Measurements from ENCODE around the gene ALOX15. TPM values are rescaled to one million over a fixed set of nuclear protein-coding genes. Genes with fewer than 3 reads are reported as not detected.

Gene ALOX15
- total RNA-seq, 2 donors from 2014 or later, result not detected

- ATAC-seq (no peak), DNase-seq (no peak)
- Histone ChIP-seq H3K9me3 (no peaks in the 10 kb centered on the region), H3K4me3 (no peak overlapping the region), H3K27ac (no peak overlapping the region), H3K36me3 (replicated peaks in 1 of 2; ENCODE audit: insufficient read depth in 1 of 2, low read depth in 2 of 2) (no peaks in the 10 kb centered on the region), H3K4me1 (peaks cover 16% of the 10 kb centered on the region), H3K27me3 (peaks cover 0 to 21% of the 10 kb centered on the region in 2 donors)
- 52 to 69% methylated on average over 9 of the region's 9 CpGs for WGBS, 2 donors
- intact Hi-C loops (cut with DNase I), result no loop called here
- no peak for TF ChIP-seq POLR2A (IDR thresholded peaks at IDR 0.05)
- TF ChIP-seq CTCF (IDR thresholded peaks at IDR 0.05), result no peak
Measured at GRCh38 chr17:4587803-4588202, 53.7 kb downstream of the ALOX15 start.

DNA sequence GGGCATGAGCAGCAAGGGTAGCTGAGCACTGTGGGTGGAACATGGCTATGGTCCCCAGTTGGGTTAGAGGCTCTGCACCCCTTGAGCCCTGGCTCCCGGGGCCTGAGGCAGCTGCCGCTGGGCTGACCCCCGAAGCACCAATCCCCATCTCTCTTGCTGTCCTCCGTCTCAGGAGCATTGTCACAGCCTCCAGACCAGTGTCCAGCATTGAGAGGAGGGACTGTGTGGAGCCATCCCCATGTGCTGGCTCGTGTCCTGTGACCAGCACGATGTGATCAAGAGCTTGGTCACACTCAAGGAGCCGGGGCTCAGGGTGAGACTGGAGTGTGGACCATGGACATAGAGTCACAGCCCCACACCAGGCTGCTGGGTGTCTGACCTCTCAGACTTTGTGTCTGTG, 54.3 kb downstream of the ALOX15 start:
- Histone ChIP-seq H3K9me3 (no peaks in the 10 kb centered on the region), H3K4me3 (no peak overlapping the region), H3K4me1 (peaks cover 16% of the 10 kb centered on the region), H3K27ac (no peak overlapping the region), H3K36me3 (replicated peaks in 1 of 2; ENCODE audit: insufficient read depth in 1 of 2, low read depth in 2 of 2) (no peaks in the 10 kb centered on the region), H3K27me3 (peaks cover 0 to 24% of the 10 kb centered on the region in 2 donors)
- ATAC-seq (no peak), DNase-seq (no peak)
- 89 to 100% methylated on average over 1 to 7 of the region's 7 CpGs for WGBS, 2 donors
- no peak for TF ChIP-seq CTCF (IDR thresholded peaks at IDR 0.05)
- no peak for TF ChIP-seq POLR2A (IDR thresholded peaks at IDR 0.05)
- intact Hi-C loops (cut with DNase I), result no loop called here

- Histone ChIP-seq H3K27me3 (peaks cover 0 to 24% of the 10 kb centered on the region in 2 donors), H3K9me3 (no peaks in the 10 kb centered on the region), H3K4me1 (peaks cover 16% of the 10 kb centered on the region), H3K27ac (no peak overlapping the region), H3K36me3 (replicated peaks in 1 of 2; ENCODE audit: insufficient read depth in 1 of 2, low read depth in 2 of 2) (no peaks in the 10 kb centered on the region), H3K4me3 (no peak overlapping the region)
- ATAC-seq (no peak), DNase-seq (no peak)
- no peak for TF ChIP-seq POLR2A (IDR thresholded peaks at IDR 0.05)
- intact Hi-C loops (cut with DNase I), result no loop called here
- 72 to 79% methylated on average over 9 of the region's 9 CpGs for WGBS, 2 donors
Measured at GRCh38 chr17:4586043-4586442, 55.4 kb downstream of the ALOX15 start.

- no peak for ATAC-seq
- Histone ChIP-seq H3K27me3 (peaks cover 0 to 24% of the 10 kb centered on the region in 2 donors), H3K9me3 (no peaks in the 10 kb centered on the region), H3K4me3 (no peak overlapping the region), H3K36me3 (replicated peaks in 1 of 2; ENCODE audit: insufficient read depth in 1 of 2, low read depth in 2 of 2) (no peaks in the 10 kb centered on the region), H3K27ac (no peak overlapping the region), H3K4me1 (peaks cover 16% of the 10 kb centered on the region)
- 40 to 78% methylated on average over 1 to 7 of the region's 7 CpGs for WGBS, 2 donors
- intact Hi-C loops (cut with DNase I), result no loop called here
- no peak for DNase-seq
- TF ChIP-seq CTCF (IDR thresholded peaks at IDR 0.05) (no peak), POLR2A (IDR thresholded peaks at IDR 0.05) (no peak)
Measured at GRCh38 chr17:4585638-4585994, 55.9 kb downstream of the ALOX15 start.

GRCh38 chr17:4584917-4585637, 56.4 kb downstream of the ALOX15 start:
- intact Hi-C loops (cut with DNase I), result no loop called here
- Histone ChIP-seq H3K9me3 (no peaks in the 10 kb centered on the region), H3K36me3 (replicated peaks in 1 of 2; ENCODE audit: insufficient read depth in 1 of 2, low read depth in 2 of 2) (no peaks in the 10 kb centered on the region), H3K27me3 (peaks cover 0 to 24% of the 10 kb centered on the region in 2 donors), H3K4me3 (no peak overlapping the region), H3K4me1 (peaks cover 16% of the 10 kb centered on the region), H3K27ac (no peak overlapping the region)
- DNase-seq (no peak), ATAC-seq (no peak)
- WGBS, 2 donors, result 9 to 18% methylated on average over 18 to 42 of the region's 57 CpGs
- TF ChIP-seq CTCF (IDR thresholded peaks at IDR 0.05) (no peak), POLR2A (IDR thresholded peaks at IDR 0.05) (no peak)
